UCSD-AML1 (cell line): Measurements from ENCODE around the gene IP6K2.

ENCODE experiments used
- DNase-seq: peaks from one replicate; lab custom pipeline; 2025; ENCODE audit not compliant: unreplicated experiment; lab: John Stamatoyannopoulos, UW

Gene IP6K2

GRCh38 chr3:48672522-48672921, 44.5 kb downstream of the IP6K2 start:
- DNase-seq, result no peak

- DNase-seq, result no peak
These were observed 52.1 kb downstream of the IP6K2 start for GRCh38 chr3:48664929-48665328.

GRCh38 chr3:48664313-48664644, 52.7 kb downstream of the IP6K2 start:
- no peak for DNase-seq

GRCh38 chr3:48663489-48664312, 53.3 kb downstream of the IP6K2 start:
- no peak for DNase-seq

GRCh38 chr3:48662753-48663488, 54.1 kb downstream of the IP6K2 start, which contains the start of gene CELSR3:
TSS of gene CELSR3 (minus strand) at chr3:48662886. CDS start at chr3:48662634, 252 bp downstream.
- no peak for DNase-seq

GRCh38 chr3:48662145-48662752, 54.8 kb downstream of the IP6K2 start:
- no peak for DNase-seq

- DNase-seq, result peak; percentile 76
These were observed 55.4 kb downstream of the IP6K2 start for GRCh38 chr3:48661501-48662144.

- DNase-seq, result no peak
These were observed 56.1 kb downstream of the IP6K2 start for GRCh38 chr3:48660800-48661400.

GRCh38 chr3:48656841-48657281, 60.2 kb downstream of the IP6K2 start:
- DNase-seq, result no peak

GRCh38 chr3:48656061-48656840, 60.8 kb downstream of the IP6K2 start:
- peak; percentile 78 for DNase-seq

- DNase-seq, result no peak
These were observed 61.4 kb downstream of the IP6K2 start for GRCh38 chr3:48655606-48656005.

GRCh38 chr3:48655063-48655462, 62.0 kb downstream of the IP6K2 start:
- DNase-seq, result no peak

- DNase-seq, result no peak
These were observed 63.9 kb downstream of the IP6K2 start for GRCh38 chr3:48652923-48653715.

- DNase-seq, result no peak
These were observed 65.2 kb downstream of the IP6K2 start for GRCh38 chr3:48651771-48652170.

GRCh38 chr3:48650723-48651122, 66.3 kb downstream of the IP6K2 start:
- DNase-seq, result no peak

- DNase-seq, result no peak
These were observed 68.7 kb downstream of the IP6K2 start for GRCh38 chr3:48648188-48648850.

- no peak for DNase-seq
These were observed 69.3 kb downstream of the IP6K2 start for GRCh38 chr3:48647714-48648113.

GRCh38 chr3:48644898-48645760, 71.9 kb downstream of the IP6K2 start:
- DNase-seq, result no peak
